ENCODE data around the gene TPTE2.

DNA sequence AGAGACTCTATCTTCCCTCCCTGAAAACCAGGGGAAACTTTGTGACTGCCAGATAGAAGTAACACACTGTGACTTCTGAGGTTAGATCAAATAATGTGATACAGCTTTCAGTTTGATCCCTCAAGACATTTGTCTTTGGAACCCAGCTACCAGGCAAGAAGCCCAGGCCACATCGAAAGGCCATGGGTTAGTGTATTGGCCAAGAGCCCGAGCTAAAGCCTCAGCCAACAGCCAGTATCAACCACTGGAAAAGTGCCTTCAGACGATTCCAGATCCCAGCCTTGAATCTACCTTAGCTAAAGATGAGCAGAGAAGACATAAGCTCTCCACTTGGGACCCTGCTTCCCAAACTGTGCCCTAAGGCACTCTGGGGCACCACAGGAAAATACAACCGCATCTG, 10.9 kb upstream of the TPTE2 start:
- TF ChIP-seq, protein P1, sequence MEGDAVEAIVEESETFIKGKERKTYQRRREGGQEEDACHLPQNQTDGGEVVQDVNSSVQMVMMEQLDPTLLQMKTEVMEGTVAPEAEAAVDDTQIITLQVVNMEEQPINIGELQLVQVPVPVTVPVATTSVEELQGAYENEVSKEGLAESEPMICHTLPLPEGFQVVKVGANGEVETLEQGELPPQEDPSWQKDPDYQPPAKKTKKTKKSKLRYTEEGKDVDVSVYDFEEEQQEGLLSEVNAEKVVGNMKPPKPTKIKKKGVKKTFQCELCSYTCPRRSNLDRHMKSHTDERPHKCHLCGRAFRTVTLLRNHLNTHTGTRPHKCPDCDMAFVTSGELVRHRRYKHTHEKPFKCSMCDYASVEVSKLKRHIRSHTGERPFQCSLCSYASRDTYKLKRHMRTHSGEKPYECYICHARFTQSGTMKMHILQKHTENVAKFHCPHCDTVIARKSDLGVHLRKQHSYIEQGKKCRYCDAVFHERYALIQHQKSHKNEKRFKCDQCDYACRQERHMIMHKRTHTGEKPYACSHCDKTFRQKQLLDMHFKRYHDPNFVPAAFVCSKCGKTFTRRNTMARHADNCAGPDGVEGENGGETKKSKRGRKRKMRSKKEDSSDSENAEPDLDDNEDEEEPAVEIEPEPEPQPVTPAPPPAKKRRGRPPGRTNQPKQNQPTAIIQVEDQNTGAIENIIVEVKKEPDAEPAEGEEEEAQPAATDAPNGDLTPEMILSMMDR (IDR thresholded peaks at IDR 0.05; ENCODE audit: insufficient read depth, low read depth, low read length), result no peak
- no peak for TF ChIP-seq EZH2 (IDR thresholded peaks at IDR 0.05; ENCODE audit: insufficient read depth, low read length)
